ENCODE measurements around the gene KIF26B. TPM values are rescaled to one million over a fixed set of nuclear protein-coding genes. Genes with fewer than 3 reads are reported as not detected.

Gene KIF26B
- total RNA-seq, 6 experiments from 2014 or later, result 0.31 to 0.55 (median 0.35) TPM

- ATAC-seq (no peak), DNase-seq (no peak)
- WGBS (ENCODE audit: insufficient coverage, low coverage, low lambda C conversion rate, missing lambda C conversion rate), result 100% methylated on average over 1 of the region's 12 CpGs
- Histone ChIP-seq H3K9me3 (no peaks in the 10 kb centered on the region), H3K27ac (no peak overlapping the region), H3K27me3 (no peaks in the 10 kb centered on the region), H3K4me1 (no peaks in the 10 kb centered on the region), H3K4me3 (no peak overlapping the region), H3K36me3 (no peaks in the 10 kb centered on the region)
- intact Hi-C loops (cut with DNase I), result no loop called here
- TF ChIP-seq CTCF (IDR thresholded peaks at IDR 0.05), result no peak
- TF ChIP-seq POLR2A (IDR thresholded peaks at IDR 0.05), result no peak
These were observed 597.1 kb downstream of the KIF26B start for GRCh38 chr1:245751726-245752470.

- no peaks in the 10 kb centered on the region for H3K27me3 ChIP-seq
- H3K36me3 ChIP-seq, result no peaks in the 10 kb centered on the region
- ATAC-seq (peak in 1 of 4 donors; percentile 18), DNase-seq (no peak)
- no peak overlapping the region for H3K27ac ChIP-seq
- no peak for TF ChIP-seq CTCF (IDR thresholded peaks at IDR 0.05)
- TF ChIP-seq POLR2A (IDR thresholded peaks at IDR 0.05), result no peak
- H3K4me3 ChIP-seq, result no peak overlapping the region
- intact Hi-C loops (cut with DNase I), result no loop called here
- H3K4me1 ChIP-seq, result no peaks in the 10 kb centered on the region
- 72% methylated on average over 3 of the region's 3 CpGs for WGBS (ENCODE audit: insufficient coverage, low coverage, low lambda C conversion rate, missing lambda C conversion rate)
- no peaks in the 10 kb centered on the region for H3K9me3 ChIP-seq
These were observed 597.8 kb downstream of the KIF26B start for GRCh38 chr1:245752561-245752960.

GRCh38 chr1:245753807-245754206 is 599.0 kb downstream of the KIF26B start:
- Histone ChIP-seq H3K27me3 (no peaks in the 10 kb centered on the region), H3K27ac (no peak overlapping the region), H3K4me3 (no peak overlapping the region), H3K9me3 (no peaks in the 10 kb centered on the region), H3K36me3 (no peaks in the 10 kb centered on the region), H3K4me1 (no peaks in the 10 kb centered on the region)
- ATAC-seq (no peak), DNase-seq (no peak)
- no peak for TF ChIP-seq POLR2A (IDR thresholded peaks at IDR 0.05)
- 81% methylated on average over 2 of the region's 2 CpGs for WGBS (ENCODE audit: insufficient coverage, low coverage, low lambda C conversion rate, missing lambda C conversion rate)
- intact Hi-C loops (cut with DNase I), result no loop called here

- TF ChIP-seq POLR2A (IDR thresholded peaks at IDR 0.05) (no peak), CTCF (IDR thresholded peaks at IDR 0.05) (no peak)
- Histone ChIP-seq H3K27ac (no peak overlapping the region), H3K27me3 (no peaks in the 10 kb centered on the region), H3K4me3 (no peak overlapping the region), H3K9me3 (no peaks in the 10 kb centered on the region), H3K4me1 (no peaks in the 10 kb centered on the region), H3K36me3 (no peaks in the 10 kb centered on the region)
- intact Hi-C loops (cut with DNase I), result no loop called here
- no peak for ATAC-seq
- no peak for DNase-seq
- WGBS (ENCODE audit: insufficient coverage, low coverage, low lambda C conversion rate, missing lambda C conversion rate), result 100% methylated on average over 1 of the region's 3 CpGs
These were observed 599.7 kb downstream of the KIF26B start for GRCh38 chr1:245754463-245754961.

Small RNAs within 50 kb of the gene (small RNA-seq; reads per million reads assigned to genes)
- 0 reads per million in 2 experiments for gene DNAJC19P8
- 0 reads per million in 2 experiments for gene RNU1-132P
